ENCODE results near the gene STPG3. TPM values are rescaled to one million over a fixed set of nuclear protein-coding genes. Genes with fewer than 3 reads are reported as not detected.
A peak's percentile ranks its signal among the peaks of the same experiment; 100 is the strongest.

The STPG3 gene
- total and polyA plus RNA-seq, 9 of the 15 experiments (the other 6 are each of a cell fraction or from before 2014, with no cell fraction given): not detected

DNA sequence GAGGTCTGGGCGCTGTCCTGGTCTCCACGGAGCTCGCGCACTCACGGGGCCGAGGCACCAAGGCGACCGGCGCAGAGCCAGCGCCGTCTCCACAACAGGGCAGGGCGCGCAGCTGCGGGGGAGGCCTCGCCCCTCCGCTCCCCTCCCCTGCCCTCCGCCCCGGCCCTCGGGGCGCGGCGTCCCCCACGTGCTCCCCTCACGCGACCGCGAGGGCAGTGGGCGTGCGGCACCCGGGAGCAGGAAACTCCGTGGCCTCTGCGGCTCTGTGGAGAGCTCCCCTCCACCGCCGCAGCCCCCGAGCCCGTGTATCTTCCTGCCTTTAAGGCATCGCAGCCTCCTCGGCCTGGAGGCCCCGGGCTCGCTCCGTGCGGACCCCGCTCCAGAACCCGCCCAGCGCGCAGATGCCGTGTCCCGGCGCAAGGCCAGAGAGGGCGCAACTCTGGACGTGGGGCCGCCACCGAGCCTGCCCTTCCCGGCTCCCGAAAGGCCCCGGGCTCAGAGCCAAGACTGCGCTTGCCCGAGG is 10.7 kb upstream of the STPG3 start (continued):
- TF ChIP-seq MEIS2 (IDR thresholded peaks at IDR 0.05; ENCODE audit: partially characterized antibody) (no peak), NEUROD1 (IDR thresholded peaks at IDR 0.05; ENCODE audit: borderline replicate concordance, low read depth, low read length, partially characterized antibody) (no peak), ZNF699 (CRISPR knock-in tag; IDR thresholded peaks at IDR 0.05; ENCODE audit: insufficient replicate concordance) (no peak), ZNF184 (CRISPR knock-in tag; IDR thresholded peaks at IDR 0.05) (no peak), ZNF324 (CRISPR knock-in tag; IDR thresholded peaks at IDR 0.05) (peak; percentile 46; the same call in 1 of the 2 replicates), CBFB (CRISPR knock-in tag; IDR thresholded peaks at IDR 0.05) (no peak), THRA (IDR thresholded peaks at IDR 0.05) (no peak), ZNF589 (CRISPR knock-in tag; IDR thresholded peaks at IDR 0.05; ENCODE audit: low read depth) (peak; percentile 84), TOE1 (IDR thresholded peaks at IDR 0.05; ENCODE audit: borderline replicate concordance) (no peak; the same call in 1 of the 2 replicates), TOE1 (CRISPR knock-in tag; IDR thresholded peaks at IDR 0.05; ENCODE audit: borderline replicate concordance, low read depth) (peak; percentile 33; the same call in 1 of the 2 replicates), JUNB (CRISPR knock-in tag; conservative IDR thresholded peaks at IDR 0.05) (no peak), ELF4 (CRISPR knock-in tag; IDR thresholded peaks at IDR 0.05) (0 out of 2 replicates have a peak, but pooled peaks have one; percentile 31), ZNF583 (CRISPR knock-in tag; IDR thresholded peaks at IDR 0.05) (0 out of 2 replicates have a peak, but pooled peaks have one; percentile 68), ZNF780A (CRISPR knock-in tag; IDR thresholded peaks at IDR 0.05) (no peak), NR2C2 (CRISPR knock-in tag; IDR thresholded peaks at IDR 0.05) (peak; percentile 64; the same call in 1 of the 2 replicates), NR2C2 (tag; IDR thresholded peaks at IDR 0.05) (peak; percentile 80), JUND (IDR thresholded peaks at IDR 0.05; ENCODE audit: borderline replicate concordance, low read depth, low read length) (0 out of 2 replicates have a peak, but pooled peaks have one; percentile 4), JUND (tag; IDR thresholded peaks at IDR 0.05; ENCODE audit: borderline replicate concordance, low read depth, low read length) (no peak), MCM5 (IDR thresholded peaks at IDR 0.05; ENCODE audit: low read depth) (no peak), ZNF12 (CRISPR knock-in tag; IDR thresholded peaks at IDR 0.05) (0 out of 2 replicates have a peak, but pooled peaks have one; percentile 47), RBM17 (IDR thresholded peaks at IDR 0.05; ENCODE audit: borderline replicate concordance, low read depth, low read length) (no peak), MTA1 (IDR thresholded peaks at IDR 0.05; ENCODE audit: borderline replicate concordance) (peak; percentile 75)
- TF ChIP-seq, protein P1, sequence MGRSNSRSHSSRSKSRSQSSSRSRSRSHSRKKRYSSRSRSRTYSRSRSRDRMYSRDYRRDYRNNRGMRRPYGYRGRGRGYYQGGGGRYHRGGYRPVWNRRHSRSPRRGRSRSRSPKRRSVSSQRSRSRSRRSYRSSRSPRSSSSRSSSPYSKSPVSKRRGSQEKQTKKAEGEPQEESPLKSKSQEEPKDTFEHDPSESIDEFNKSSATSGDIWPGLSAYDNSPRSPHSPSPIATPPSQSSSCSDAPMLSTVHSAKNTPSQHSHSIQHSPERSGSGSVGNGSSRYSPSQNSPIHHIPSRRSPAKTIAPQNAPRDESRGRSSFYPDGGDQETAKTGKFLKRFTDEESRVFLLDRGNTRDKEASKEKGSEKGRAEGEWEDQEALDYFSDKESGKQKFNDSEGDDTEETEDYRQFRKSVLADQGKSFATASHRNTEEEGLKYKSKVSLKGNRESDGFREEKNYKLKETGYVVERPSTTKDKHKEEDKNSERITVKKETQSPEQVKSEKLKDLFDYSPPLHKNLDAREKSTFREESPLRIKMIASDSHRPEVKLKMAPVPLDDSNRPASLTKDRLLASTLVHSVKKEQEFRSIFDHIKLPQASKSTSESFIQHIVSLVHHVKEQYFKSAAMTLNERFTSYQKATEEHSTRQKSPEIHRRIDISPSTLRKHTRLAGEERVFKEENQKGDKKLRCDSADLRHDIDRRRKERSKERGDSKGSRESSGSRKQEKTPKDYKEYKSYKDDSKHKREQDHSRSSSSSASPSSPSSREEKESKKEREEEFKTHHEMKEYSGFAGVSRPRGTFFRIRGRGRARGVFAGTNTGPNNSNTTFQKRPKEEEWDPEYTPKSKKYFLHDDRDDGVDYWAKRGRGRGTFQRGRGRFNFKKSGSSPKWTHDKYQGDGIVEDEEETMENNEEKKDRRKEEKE (IDR thresholded peaks at IDR 0.05; ENCODE audit: borderline replicate concordance in 1 of 2, control insufficient read depth in 1 of 2, low read depth in 2 of 2, low read length in 1 of 2): no peak
- TF ChIP-seq, protein P2, sequence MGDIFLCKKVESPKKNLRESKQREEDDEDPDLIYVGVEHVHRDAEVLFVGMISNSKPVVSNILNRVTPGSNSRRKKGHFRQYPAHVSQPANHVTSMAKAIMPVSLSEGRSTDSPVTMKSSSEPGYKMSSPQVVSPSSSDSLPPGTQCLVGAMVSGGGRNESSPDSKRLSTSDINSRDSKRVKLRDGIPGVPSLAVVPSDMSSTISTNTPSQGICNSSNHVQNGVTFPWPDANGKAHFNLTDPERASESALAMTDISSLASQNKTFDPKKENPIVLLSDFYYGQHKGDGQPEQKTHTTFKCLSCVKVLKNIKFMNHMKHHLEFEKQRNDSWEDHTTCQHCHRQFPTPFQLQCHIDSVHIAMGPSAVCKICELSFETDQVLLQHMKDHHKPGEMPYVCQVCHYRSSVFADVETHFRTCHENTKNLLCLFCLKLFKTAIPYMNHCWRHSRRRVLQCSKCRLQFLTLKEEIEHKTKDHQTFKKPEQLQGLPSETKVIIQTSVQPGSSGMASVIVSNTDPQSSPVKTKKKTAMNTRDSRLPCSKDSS (IDR thresholded peaks at IDR 0.05; ENCODE audit: low read depth, partially characterized antibody): no peak
